GM12878 (cell line): ENCODE data around the gene PNMA8B. TPM values are rescaled to one million over a fixed set of nuclear protein-coding genes. Genes with fewer than 3 reads are reported as not detected.

Experiments used
- ATAC-seq: fragments of 200-7000 bp; cut with Tn5 transposase; 3 replicates; pipeline ENCODE4 v1.9.1; 2020; ENCODE audit warnings: mild to moderate bottlenecking, moderate library complexity
- BruUV-seq: library from RNA; stranded (reverse); fragments of 400-500 nt; replicated peaks from 2 replicates; lab custom pipeline; 2021; lab: Mats Ljungman, UMichigan
- CTCF ChIA-PET: fragments of 300-600 bp; sonication (Branson Sonifier 250); formaldehyde crosslinking; extraction: SDS; loops from one replicate; lab custom pipeline; 2021; ENCODE audit warnings: inconsistent platforms; lab: Yijun Ruan, JAX
- POLR2A ChIA-PET: fragments of 350-600 bp; formaldehyde crosslinking; extraction: SDS; loops from one replicate; lab custom pipeline; 2021; ENCODE audit warnings: inconsistent platforms; lab: Charles Lee
- RAD21 ChIA-PET: fragments of 300-600 bp; sonication (Branson Sonifier 250); formaldehyde crosslinking; loops from one replicate; lab custom pipeline; 2023; ENCODE audit warnings: antibody characterized with exemption; ENCODE audit not compliant: unreplicated experiment; lab: Charles Lee
- SMC1A ChIA-PET: fragments of 300-600 bp; sonication (Branson Sonifier 250); formaldehyde crosslinking; loops from one replicate; lab custom pipeline; 2023; ENCODE audit not compliant: unreplicated experiment, uncharacterized antibody; lab: Charles Lee
- DNase-seq: peaks from one replicate; pipeline ENCODE4 v3.0.0-alpha.2; 2011; ENCODE audit warnings: low read depth, low spot score
- FAIRE-seq: peaks from 3 replicates; lab custom pipeline; 2011; peaks lifted over from hg19 to GRCh38; lab: Jason Lieb, UNC
- H2AFZ ChIP-seq: 2 replicates; pipeline ENCODE4 v1.6.0; 2011; ENCODE audit warnings: low read depth, low read length, control low read depth; ENCODE audit not compliant: control insufficient read depth
- H3K27ac ChIP-seq: 2 replicates; pipeline ENCODE4 v1.5.1; 2011; ENCODE audit warnings: control low read depth; ENCODE audit not compliant: control insufficient read depth, insufficient read depth
- H3K27me3 ChIP-seq, 2 experiments: replicated peaks in 1 of 2; 2 replicates each; pipeline versions ENCODE4 v1.6.0 to v1.6.1; 2011; ENCODE audit warnings: low read length in 1 of 2; ENCODE audit not compliant: control insufficient read depth in 2 of 2, insufficient read depth in 2 of 2
- H3K36me3 ChIP-seq, 2 experiments: 2 replicates each; pipeline ENCODE4 v1.5.1; 2011; ENCODE audit warnings: low read length in 1 of 2; ENCODE audit not compliant: control insufficient read depth in 2 of 2, insufficient read depth in 2 of 2
- H3K4me1 ChIP-seq: 2 replicates; pipeline ENCODE4 v1.6.1; 2011; ENCODE audit warnings: mild to moderate bottlenecking, low read length, moderate library complexity, mixed read lengths; ENCODE audit not compliant: control insufficient read depth, insufficient read depth
- H3K4me2 ChIP-seq: 2 replicates; pipeline ENCODE4 v1.6.0; 2011; ENCODE audit warnings: control low read depth; ENCODE audit not compliant: control insufficient read depth, insufficient read depth
- H3K4me3 ChIP-seq: fragments of 200-600 bp; sonication (generic); 2 replicates; pipeline ENCODE4 v1.5.1; 2016
- H3K79me2 ChIP-seq: 2 replicates; pipeline ENCODE4 v1.6.0; 2011; ENCODE audit warnings: low read length; ENCODE audit not compliant: control insufficient read depth, insufficient read depth
- H3K9ac ChIP-seq: 2 replicates; pipeline ENCODE4 v1.8.0; 2011; ENCODE audit warnings: low read length, control low read depth, mixed read lengths; ENCODE audit not compliant: control insufficient read depth, insufficient read depth
- H3K9me3 ChIP-seq: replicated peaks from 3 replicates; pipeline ENCODE4 v1.5.1; 2011; ENCODE audit warnings: mild to moderate bottlenecking, low read length; ENCODE audit not compliant: control insufficient read depth, insufficient read depth
- H4K20me1 ChIP-seq: 2 replicates; pipeline ENCODE4 v1.6.0; 2011; ENCODE audit not compliant: control insufficient read depth, insufficient read depth
- CEBPB ChIP-seq, 2 experiments: fragments of 150-350 bp in 1 of 2; IDR thresholded peaks; 2 replicates each; pipeline ENCODE4 v1.6.1; 2012 to 2014; ENCODE audit warnings: low read depth in 2 of 2, low read length in 2 of 2, borderline replicate concordance in 1 of 2, inconsistent platforms in 1 of 2
- NKRF ChIP-seq: fragments of 450-650 bp; conservative IDR thresholded peaks from 2 replicates; pipeline ENCODE4 v1.6.1; 2017; ENCODE audit warnings: mild to moderate bottlenecking, moderate library complexity
- SMAD1 ChIP-seq: fragments of 450-650 bp; IDR thresholded peaks from 2 replicates; pipeline ENCODE4 v1.6.1; 2018; ENCODE audit warnings: mild to moderate bottlenecking, low read depth; ENCODE audit not compliant: partially characterized antibody
- SMARCA5 ChIP-seq: fragments of 450-650 bp; IDR thresholded peaks from 2 replicates; pipeline ENCODE4 v1.6.1; 2017; ENCODE audit warnings: mild to moderate bottlenecking
- WGBS: methylation state at CpG from one replicate; pipeline ENCODE4 v1.1.6; 2016; ENCODE audit warnings: low lambda C conversion rate; ENCODE audit not compliant: insufficient replicate concordance, insufficient coverage; ENCODE audit errors: missing lambda C conversion rate; 5-methylcytosine and 5-hydroxymethylcytosine counted together
- in situ Hi-C: fragments of 300-500 bp; cut with MboI; formaldehyde crosslinking; loops from 9 replicates; pipeline ENCODE4 v1.14.3; 2018; ENCODE audit warnings: mixed read lengths
- intact Hi-C: fragments of 100-400 bp; cut with micrococcal nuclease; formaldehyde crosslinking; loops from one replicate; pipeline ENCODE4 v1.14.2; 2022; ENCODE audit not compliant: unreplicated experiment
- polyA plus RNA-seq, 11 experiments: library from polyadenylated mRNA; depleted of rRNA in 4 of 11; unstranded in 6 of 11; stranded (reverse) in 5 of 11; fragments of >200 nt; fragmentation: Nextera tagmentation in 4 of 11; fragmentation: Illumina TruSeq in 1 of 11; extraction: Ambion mirVana in 4 of 11; extraction: Trizol in 1 of 11; gene quantifications; 1 replicate in 1 of 11; 2 replicates in 10 of 11; pipeline versions ENCODE4 v1.2.1 to v1.2.3, GENCODE V29; 2011 to 2016; ENCODE audit warnings: inconsistent platforms in 2 of 11, missing spikeins in 2 of 11, low read depth in 1 of 11
- total RNA-seq, 4 experiments: library from RNA; depleted of rRNA in 3 of 4; stranded (reverse); fragments of >200 nt in 3 of 4; fragmentation: Illumina TruSeq in 1 of 4; extraction: Trizol in 1 of 4; gene quantifications; 2 replicates each; pipeline versions ENCODE4 v1.2.1 to v1.2.3, GENCODE V29; 2013 to 2021

The PNMA8B gene
- total and polyA plus RNA-seq, 10 of the 15 experiments (the other 5 are each of a cell fraction or from before 2014, with no cell fraction given), result 0.01 TPM; not detected in 9

GRCh38 chr19:46491975-46492682 is 3.5 kb downstream of the PNMA8B start:
- 1% methylated on average over 18 of the region's 18 CpGs for WGBS
- CTCF ChIA-PET, result interaction anchor here (1.1 kb wide), 1 partner anchor 20 kb away, joined by 4 read pairs; no protein-coding TSS in a partner anchor
- no peak for FAIRE-seq
- no peaks in the 10 kb centered on the region for H3K9me3 ChIP-seq
- TF ChIP-seq SMAD1, result no peak
- no peak for TF ChIP-seq NKRF
- TF ChIP-seq SMARCA5, result no peak
- no peak for TF ChIP-seq CEBPB (IDR thresholded peaks at IDR 0.05; ENCODE audit: borderline replicate concordance in 1 of 2, low read depth in 2 of 2, low read length in 2 of 2)
- H4K20me1 ChIP-seq, result no peaks in the 10 kb centered on the region
- in situ Hi-C loops, result no loop called here
- POLR2A ChIA-PET, result no interaction called here
- H3K4me1 ChIP-seq, result no peaks in the 10 kb centered on the region
- no peaks in the 10 kb centered on the region for H3K79me2 ChIP-seq
- no peak overlapping the region for H3K4me2 ChIP-seq
- H3K27me3 ChIP-seq, result peaks cover 23 to 35% of the 10 kb centered on the region in 2 experiments
- H2AFZ ChIP-seq, result no peak overlapping the region
- DNase-seq, result no peak
- H3K4me3 ChIP-seq, result no peak overlapping the region
- ATAC-seq, result no peak
- intact Hi-C loops, result no loop called here
- no peak overlapping the region for H3K9ac ChIP-seq
- H3K36me3 ChIP-seq, result no peaks in the 10 kb centered on the region
- RAD21 ChIA-PET, result interaction anchor here (0.6 to 1.4 kb wide), 2 partner anchors 90 to 211 kb away, joined by 3 to 4 read pairs; no protein-coding TSS in a partner anchor
- BruUV-seq, result no TSS peak
- SMC1A ChIA-PET, result no interaction called here
- no peak overlapping the region for H3K27ac ChIP-seq
